Measurements from ENCODE around the gene SERPIND1. TPM values are rescaled to one million over a fixed set of nuclear protein-coding genes. Genes with fewer than 3 reads are reported as not detected.

SERPIND1 gene
- polyA plus RNA-seq, 1 donor, result 0.22 TPM

DNA sequence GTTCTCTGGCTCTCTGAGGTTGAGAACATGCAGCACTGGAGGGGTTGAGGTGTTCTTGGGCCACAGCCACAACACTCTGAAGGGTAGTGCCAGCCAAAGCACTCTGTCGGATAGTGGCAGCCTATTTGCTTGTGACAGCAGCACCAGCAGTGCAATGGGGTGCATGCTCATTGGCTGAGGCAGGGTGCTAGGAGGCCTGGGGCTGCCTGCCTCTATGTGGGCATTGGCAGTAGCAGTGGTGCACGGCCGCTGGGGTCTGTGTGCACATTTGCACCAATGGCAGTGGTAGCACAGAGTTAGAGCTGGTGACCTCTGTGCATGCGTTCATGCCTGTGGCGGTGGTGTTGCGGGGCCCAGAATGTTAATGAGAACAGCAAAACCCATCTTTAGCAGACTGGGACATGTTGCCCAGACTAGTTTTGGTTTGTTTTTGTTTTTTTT, 59.3 kb downstream of the SERPIND1 start:
- no peak overlapping the region for H3K27ac ChIP-seq (ENCODE audit: low read length)
- H3K9me3 ChIP-seq (ENCODE audit: control insufficient read depth, low read depth, low read length), result no peaks in the 10 kb centered on the region
- WGBS (ENCODE audit: insufficient coverage, low lambda C conversion rate), result no CpG with 5 or more reads among the region's 6 CpGs
- no peaks in the 10 kb centered on the region for H3K4me1 ChIP-seq (ENCODE audit: control insufficient read depth, insufficient read depth, low read length)
- DNase-seq, result no peak
- H3K36me3 ChIP-seq (ENCODE audit: control insufficient read depth, insufficient read depth, low read length), result peaks cover 27% of the 10 kb centered on the region
- H3K27me3 ChIP-seq (ENCODE audit: control insufficient read depth, insufficient read depth, low read length), result no peaks in the 10 kb centered on the region
- no peak overlapping the region for H3K4me3 ChIP-seq (ENCODE audit: low read length)

DNA sequence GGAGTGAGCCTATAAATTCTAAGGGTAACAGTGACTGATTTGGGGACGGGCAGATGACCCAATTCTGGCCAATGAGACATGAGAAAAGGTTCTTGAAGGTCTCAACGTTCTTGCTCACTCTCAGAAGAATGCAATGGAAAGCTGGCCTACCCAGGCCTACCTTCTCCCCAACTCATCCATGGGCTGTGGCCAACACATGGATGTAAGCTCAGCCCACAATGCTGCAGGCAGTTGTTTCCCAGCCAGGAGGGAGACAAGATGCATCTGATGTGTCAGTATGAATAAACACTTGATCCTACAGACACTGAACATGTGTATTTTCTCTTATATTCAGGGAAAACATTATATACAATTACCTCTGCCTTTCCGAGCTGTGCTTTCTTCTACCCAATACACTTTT, 60.3 kb downstream of the SERPIND1 start:
- H3K9me3 ChIP-seq (ENCODE audit: control insufficient read depth, low read depth, low read length), result no peaks in the 10 kb centered on the region
- peaks cover 23% of the 10 kb centered on the region for H3K36me3 ChIP-seq (ENCODE audit: control insufficient read depth, insufficient read depth, low read length)
- H3K4me3 ChIP-seq (ENCODE audit: low read length), result no peak overlapping the region
- 100% methylated on average over 1 of the region's 3 CpGs for WGBS (ENCODE audit: insufficient coverage, low lambda C conversion rate)
- H3K4me1 ChIP-seq (ENCODE audit: control insufficient read depth, insufficient read depth, low read length), result no peaks in the 10 kb centered on the region
- no peaks in the 10 kb centered on the region for H3K27me3 ChIP-seq (ENCODE audit: control insufficient read depth, insufficient read depth, low read length)
- H3K27ac ChIP-seq (ENCODE audit: low read length), result no peak overlapping the region
- no peak for DNase-seq

- DNase-seq, result no peak
- H3K9me3 ChIP-seq (ENCODE audit: control insufficient read depth, low read depth, low read length), result no peaks in the 10 kb centered on the region
- H3K27ac ChIP-seq (ENCODE audit: low read length), result no peak overlapping the region
- no CpG with 5 or more reads among the region's 3 CpGs for WGBS (ENCODE audit: insufficient coverage, low lambda C conversion rate)
- peaks cover 2% of the 10 kb centered on the region for H3K4me1 ChIP-seq (ENCODE audit: control insufficient read depth, insufficient read depth, low read length)
- H3K27me3 ChIP-seq (ENCODE audit: control insufficient read depth, insufficient read depth, low read length), result no peaks in the 10 kb centered on the region
- no peak overlapping the region for H3K4me3 ChIP-seq (ENCODE audit: low read length)
- H3K36me3 ChIP-seq (ENCODE audit: control insufficient read depth, insufficient read depth, low read length), result peaks cover 23% of the 10 kb centered on the region
Measured at GRCh38 chr22:20834725-20835124, 60.8 kb downstream of the SERPIND1 start.

Other genes starting within 250 kb of the SERPIND1 start
- gene PI4KA, start 84.7 kb downstream of the SERPIND1 start, polyA plus RNA-seq, result 79.8 TPM
- 29.8 TPM for gene SNAP29, start 84.9 kb downstream of the SERPIND1 start, polyA plus RNA-seq
- gene CRKL, start 143.3 kb downstream of the SERPIND1 start, polyA plus RNA-seq, result 55.0 TPM
- gene AIFM3, start 193.1 kb downstream of the SERPIND1 start, polyA plus RNA-seq, result 3.2 TPM
- gene LZTR1, start 208.2 kb downstream of the SERPIND1 start, polyA plus RNA-seq, result 39.0 TPM
- gene THAP7, start 228.0 kb downstream of the SERPIND1 start, polyA plus RNA-seq, result 27.0 TPM
- gene P2RX6, start 241.1 kb downstream of the SERPIND1 start, polyA plus RNA-seq, result 1.4 TPM